ENCODE data around the gene TFEB.

The TFEB gene

GRCh38 chr6:41645007-41645618, 90.3 kb downstream of the TFEB start:
- DNase-seq (ENCODE audit: low read depth, low spot score), result no peak
- Histone ChIP-seq H3K9ac (ENCODE audit: insufficient read length, low read depth) (peak overlapping the region; percentile 36), H3K9me3 (ENCODE audit: insufficient read depth, low read length) (no peaks in the 10 kb centered on the region), H3K4me1 (ENCODE audit: insufficient read depth, insufficient read length) (peaks cover 28% of the 10 kb centered on the region), H3K36me3 (ENCODE audit: insufficient read depth, insufficient read length, low read length) (peaks cover 62% of the 10 kb centered on the region), H3K27me3 (ENCODE audit: insufficient read depth, insufficient read length) (no peaks in the 10 kb centered on the region), H3K4me3 (ENCODE audit: insufficient read length, low read depth) (no peak overlapping the region)
- TF ChIP-seq SUZ12 (IDR thresholded peaks at IDR 0.05; ENCODE audit: extremely low read depth, insufficient read depth, insufficient read length) (no peak), ZNF274 (IDR thresholded peaks at IDR 0.05; ENCODE audit: low read depth, low read length) (no peak), YY1 (IDR thresholded peaks at IDR 0.05; ENCODE audit: insufficient read depth, insufficient read length) (no peak)

- DNase-seq (ENCODE audit: low read depth, low spot score), result no peak
- Histone ChIP-seq H3K36me3 (ENCODE audit: insufficient read depth, insufficient read length, low read length) (peaks cover 55% of the 10 kb centered on the region), H3K9me3 (ENCODE audit: insufficient read depth, low read length) (no peaks in the 10 kb centered on the region), H3K4me3 (ENCODE audit: insufficient read length, low read depth) (no peak overlapping the region), H3K9ac (ENCODE audit: insufficient read length, low read depth) (peak overlapping the region; percentile 17), H3K4me1 (ENCODE audit: insufficient read depth, insufficient read length) (peaks cover 30% of the 10 kb centered on the region), H3K27me3 (ENCODE audit: insufficient read depth, insufficient read length) (no peaks in the 10 kb centered on the region)
- no peak for TF ChIP-seq YY1 (IDR thresholded peaks at IDR 0.05; ENCODE audit: insufficient read depth, insufficient read length)
- no peak for TF ChIP-seq ZNF274 (IDR thresholded peaks at IDR 0.05; ENCODE audit: low read depth, low read length)
- TF ChIP-seq SUZ12 (IDR thresholded peaks at IDR 0.05; ENCODE audit: extremely low read depth, insufficient read depth, insufficient read length), result no peak
Observed at GRCh38 chr6:41644297-41644879, 91.0 kb downstream of the TFEB start.

GRCh38 chr6:41643899-41644269, 91.5 kb downstream of the TFEB start:
- Histone ChIP-seq H3K4me1 (ENCODE audit: insufficient read depth, insufficient read length) (peaks cover 30% of the 10 kb centered on the region), H3K27me3 (ENCODE audit: insufficient read depth, insufficient read length) (no peaks in the 10 kb centered on the region), H3K9ac (ENCODE audit: insufficient read length, low read depth) (peak overlapping the region; percentile 17), H3K9me3 (ENCODE audit: insufficient read depth, low read length) (no peaks in the 10 kb centered on the region), H3K36me3 (ENCODE audit: insufficient read depth, insufficient read length, low read length) (peaks cover 50% of the 10 kb centered on the region), H3K4me3 (ENCODE audit: insufficient read length, low read depth) (no peak overlapping the region)
- TF ChIP-seq YY1 (IDR thresholded peaks at IDR 0.05; ENCODE audit: insufficient read depth, insufficient read length) (no peak), SUZ12 (IDR thresholded peaks at IDR 0.05; ENCODE audit: extremely low read depth, insufficient read depth, insufficient read length) (no peak), ZNF274 (IDR thresholded peaks at IDR 0.05; ENCODE audit: low read depth, low read length) (no peak)
- DNase-seq (ENCODE audit: low read depth, low spot score), result no peak

DNA sequence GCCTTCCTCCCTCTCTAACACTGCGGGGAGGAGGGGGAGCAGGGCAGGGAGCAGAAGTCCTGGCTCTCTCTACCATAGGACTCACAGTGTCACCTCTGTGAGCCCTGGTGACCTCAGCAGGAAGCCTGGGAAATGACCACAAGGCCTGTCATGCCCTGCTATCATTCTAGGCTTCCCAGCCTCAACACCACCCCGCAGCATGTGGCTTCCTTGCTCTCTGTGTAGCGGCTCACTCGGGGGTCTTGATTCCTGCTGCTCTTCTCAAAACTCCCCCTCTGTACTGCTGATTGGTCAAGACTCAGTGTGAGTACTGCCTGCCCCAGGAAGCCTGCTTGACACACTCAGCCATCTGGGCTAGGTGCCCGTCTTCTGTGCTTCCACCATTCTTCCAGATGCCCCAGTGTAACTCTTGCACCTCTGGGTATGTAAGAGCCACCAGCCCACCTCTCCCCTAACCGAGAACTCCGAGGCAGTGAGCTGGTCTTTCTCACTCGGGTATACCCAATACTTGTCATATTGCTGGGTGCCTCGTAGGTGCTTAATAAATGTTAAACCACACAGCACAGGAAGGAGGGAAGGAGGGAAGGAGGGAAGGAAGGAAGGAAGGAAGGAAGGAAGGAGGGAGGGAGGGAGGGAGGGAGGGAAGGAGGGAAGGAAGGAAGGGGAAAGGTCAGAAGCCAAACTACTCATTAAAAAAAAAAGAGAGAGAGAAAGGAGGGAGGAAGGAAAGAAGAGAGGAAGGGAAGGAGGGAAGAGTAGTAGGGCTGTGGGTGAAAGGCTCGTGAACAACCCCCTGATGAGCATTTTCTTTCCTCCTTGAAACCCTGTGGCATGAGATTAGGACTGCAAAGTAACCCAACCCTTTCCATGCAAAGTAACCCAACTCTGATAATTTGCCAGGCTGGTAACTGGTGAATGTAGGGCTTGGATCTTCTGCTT, 92.2 kb downstream of the TFEB start:
- H3K9me3 ChIP-seq (ENCODE audit: insufficient read depth, low read length), result no peaks in the 10 kb centered on the region
- peaks cover 44% of the 10 kb centered on the region for H3K36me3 ChIP-seq (ENCODE audit: insufficient read depth, insufficient read length, low read length)
- no peaks in the 10 kb centered on the region for H3K27me3 ChIP-seq (ENCODE audit: insufficient read depth, insufficient read length)
- peak overlapping the region; percentile 17 for H3K9ac ChIP-seq (ENCODE audit: insufficient read length, low read depth)
- no peak overlapping the region for H3K4me3 ChIP-seq (ENCODE audit: insufficient read length, low read depth)
- no peak for DNase-seq (ENCODE audit: low read depth, low spot score)
- TF ChIP-seq ZNF274 (IDR thresholded peaks at IDR 0.05; ENCODE audit: low read depth, low read length), result no peak
- no peak for TF ChIP-seq YY1 (IDR thresholded peaks at IDR 0.05; ENCODE audit: insufficient read depth, insufficient read length)
- TF ChIP-seq SUZ12 (IDR thresholded peaks at IDR 0.05; ENCODE audit: extremely low read depth, insufficient read depth, insufficient read length), result no peak
- H3K4me1 ChIP-seq (ENCODE audit: insufficient read depth, insufficient read length), result peaks cover 30% of the 10 kb centered on the region

GRCh38 chr6:41642090-41642959, 93.1 kb downstream of the TFEB start:
- peaks cover 30% of the 10 kb centered on the region for H3K4me1 ChIP-seq (ENCODE audit: insufficient read depth, insufficient read length)
- peaks cover 38% of the 10 kb centered on the region for H3K36me3 ChIP-seq (ENCODE audit: insufficient read depth, insufficient read length, low read length)

GRCh38 chr6:41641352-41641925, 94.0 kb downstream of the TFEB start:
- Histone ChIP-seq H3K4me1 (ENCODE audit: insufficient read depth, insufficient read length) (peaks cover 23% of the 10 kb centered on the region), H3K9me3 (ENCODE audit: insufficient read depth, low read length) (no peaks in the 10 kb centered on the region), H3K36me3 (ENCODE audit: insufficient read depth, insufficient read length, low read length) (peaks cover 29% of the 10 kb centered on the region), H3K27me3 (ENCODE audit: insufficient read depth, insufficient read length) (peaks cover 16% of the 10 kb centered on the region), H3K9ac (ENCODE audit: insufficient read length, low read depth) (no peak overlapping the region), H3K4me3 (ENCODE audit: insufficient read length, low read depth) (no peak overlapping the region)
- no peak for TF ChIP-seq YY1 (IDR thresholded peaks at IDR 0.05; ENCODE audit: insufficient read depth, insufficient read length)
- no peak for TF ChIP-seq SUZ12 (IDR thresholded peaks at IDR 0.05; ENCODE audit: extremely low read depth, insufficient read depth, insufficient read length)
- TF ChIP-seq ZNF274 (IDR thresholded peaks at IDR 0.05; ENCODE audit: low read depth, low read length), result no peak
- DNase-seq (ENCODE audit: low read depth, low spot score), result no peak

More at GRCh38 chr6:41642090-41642959, 93.1 kb downstream of the TFEB start:
- H3K27me3 ChIP-seq (ENCODE audit: insufficient read depth, insufficient read length), result peaks cover 7% of the 10 kb centered on the region
- H3K9ac ChIP-seq (ENCODE audit: insufficient read length, low read depth), result peak overlapping the region; percentile 16
- TF ChIP-seq ZNF274 (IDR thresholded peaks at IDR 0.05; ENCODE audit: low read depth, low read length), result no peak
- no peak for TF ChIP-seq YY1 (IDR thresholded peaks at IDR 0.05; ENCODE audit: insufficient read depth, insufficient read length)
- no peak for TF ChIP-seq SUZ12 (IDR thresholded peaks at IDR 0.05; ENCODE audit: extremely low read depth, insufficient read depth, insufficient read length)
- no peak for DNase-seq (ENCODE audit: low read depth, low spot score)
- no peak overlapping the region for H3K4me3 ChIP-seq (ENCODE audit: insufficient read length, low read depth)
- H3K9me3 ChIP-seq (ENCODE audit: insufficient read depth, low read length), result no peaks in the 10 kb centered on the region

Measured in NT2/D1 (cell line).